GM13976 (cell line): ENCODE results near the gene CCDC158.

Experiments
- DNase-seq: peaks from one replicate; pipeline ENCODE4 v3.0.0; 2012; ENCODE audit warnings: low spot score
- CTCF ChIP-seq: IDR thresholded peaks from 2 replicates; pipeline ENCODE4 v1.5.1; 2012; ENCODE audit warnings: borderline replicate concordance, mild to moderate bottlenecking; ENCODE audit not compliant: insufficient read depth; ENCODE audit errors: extremely low read depth, missing control alignments, control extremely low read depth
- in situ Hi-C: fragments of 300-500 bp; cut with MboI; formaldehyde crosslinking; loops from one replicate; pipeline ENCODE4 v1.12.0; 2022; ENCODE audit warnings: low sequenced_read_pairs, mixed read lengths, inconsistent platforms; ENCODE audit not compliant: unreplicated experiment

The CCDC158 gene

GRCh38 chr4:76407440-76408119, 13.4 kb downstream of the CCDC158 start:
- in situ Hi-C loops: no loop called here
- TF ChIP-seq CTCF: no peak
- DNase-seq: no peak

GRCh38 chr4:76406081-76406480, 14.9 kb downstream of the CCDC158 start:
- no peak for DNase-seq
- no peak for TF ChIP-seq CTCF
- in situ Hi-C loops: no loop called here

GRCh38 chr4:76401654-76402053, 19.3 kb downstream of the CCDC158 start:
- no peak for TF ChIP-seq CTCF
- in situ Hi-C loops: no loop called here
- no peak for DNase-seq

- in situ Hi-C loops: no loop called here
- no peak for TF ChIP-seq CTCF
- DNase-seq: no peak
Observed at GRCh38 chr4:76388160-76388908, 32.6 kb downstream of the CCDC158 start.

- no peak for DNase-seq
- TF ChIP-seq CTCF: no peak
- in situ Hi-C loops: no loop called here
Observed at GRCh38 chr4:76386566-76387305, 34.2 kb downstream of the CCDC158 start.

- no peak for DNase-seq
- no peak for TF ChIP-seq CTCF
- in situ Hi-C loops: no loop called here
Observed at GRCh38 chr4:76385974-76386373, 35.0 kb downstream of the CCDC158 start.
